GM12873 (cell line): ENCODE measurements around the gene ROBO2.

Source experiments
- TF ChIP-seq, protein P1 (sequence below): IDR thresholded peaks from 2 replicates; pipeline ENCODE4 v1.5.1; 2012; ENCODE audit warnings: low read depth, mild to moderate bottlenecking, moderate library complexity, low read length, control low read depth; ENCODE audit not compliant: insufficient read depth; ENCODE audit errors: missing control alignments

ROBO2 gene

DNA sequence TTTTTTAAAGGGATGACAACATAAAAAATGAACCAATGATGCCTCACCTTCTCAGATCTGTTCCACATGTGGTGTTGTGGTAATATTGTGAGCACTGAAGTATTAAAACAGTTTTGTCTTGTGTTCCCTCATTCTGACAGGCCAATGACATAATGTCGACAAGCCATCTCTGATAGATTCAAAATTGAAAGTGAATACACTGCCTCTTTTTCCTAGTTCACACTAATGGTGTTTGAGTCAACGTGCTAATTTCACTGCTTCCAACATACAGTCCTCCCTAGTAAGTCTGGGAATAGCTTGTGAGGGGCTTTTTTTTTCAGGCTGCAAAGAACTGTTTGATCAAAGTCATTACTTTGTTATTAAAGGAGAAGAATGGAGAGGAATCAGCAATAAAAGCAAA is 82.8 kb downstream of the ROBO2 start:
- TF ChIP-seq, protein P1, sequence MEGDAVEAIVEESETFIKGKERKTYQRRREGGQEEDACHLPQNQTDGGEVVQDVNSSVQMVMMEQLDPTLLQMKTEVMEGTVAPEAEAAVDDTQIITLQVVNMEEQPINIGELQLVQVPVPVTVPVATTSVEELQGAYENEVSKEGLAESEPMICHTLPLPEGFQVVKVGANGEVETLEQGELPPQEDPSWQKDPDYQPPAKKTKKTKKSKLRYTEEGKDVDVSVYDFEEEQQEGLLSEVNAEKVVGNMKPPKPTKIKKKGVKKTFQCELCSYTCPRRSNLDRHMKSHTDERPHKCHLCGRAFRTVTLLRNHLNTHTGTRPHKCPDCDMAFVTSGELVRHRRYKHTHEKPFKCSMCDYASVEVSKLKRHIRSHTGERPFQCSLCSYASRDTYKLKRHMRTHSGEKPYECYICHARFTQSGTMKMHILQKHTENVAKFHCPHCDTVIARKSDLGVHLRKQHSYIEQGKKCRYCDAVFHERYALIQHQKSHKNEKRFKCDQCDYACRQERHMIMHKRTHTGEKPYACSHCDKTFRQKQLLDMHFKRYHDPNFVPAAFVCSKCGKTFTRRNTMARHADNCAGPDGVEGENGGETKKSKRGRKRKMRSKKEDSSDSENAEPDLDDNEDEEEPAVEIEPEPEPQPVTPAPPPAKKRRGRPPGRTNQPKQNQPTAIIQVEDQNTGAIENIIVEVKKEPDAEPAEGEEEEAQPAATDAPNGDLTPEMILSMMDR: no peak

DNA sequence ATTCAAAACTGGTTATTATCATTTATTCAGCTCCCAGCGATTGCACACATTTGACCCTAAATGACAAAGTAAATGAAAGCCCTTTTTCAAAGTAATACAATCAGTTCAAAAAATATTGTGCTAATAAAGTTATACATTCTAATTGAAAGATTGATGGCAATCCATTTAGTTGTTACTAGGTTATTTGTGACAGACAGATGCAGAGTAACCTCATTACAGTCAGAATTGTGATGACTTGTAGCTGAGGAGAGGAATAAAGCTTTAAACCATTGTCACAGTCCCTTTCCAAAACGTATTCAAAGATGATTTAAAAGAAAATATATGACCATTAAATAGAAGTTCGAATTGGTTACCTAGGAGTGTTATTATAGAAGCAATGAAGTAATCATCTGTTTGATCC is 86.1 kb downstream of the ROBO2 start:
- TF ChIP-seq, protein P1: no peak

DNA sequence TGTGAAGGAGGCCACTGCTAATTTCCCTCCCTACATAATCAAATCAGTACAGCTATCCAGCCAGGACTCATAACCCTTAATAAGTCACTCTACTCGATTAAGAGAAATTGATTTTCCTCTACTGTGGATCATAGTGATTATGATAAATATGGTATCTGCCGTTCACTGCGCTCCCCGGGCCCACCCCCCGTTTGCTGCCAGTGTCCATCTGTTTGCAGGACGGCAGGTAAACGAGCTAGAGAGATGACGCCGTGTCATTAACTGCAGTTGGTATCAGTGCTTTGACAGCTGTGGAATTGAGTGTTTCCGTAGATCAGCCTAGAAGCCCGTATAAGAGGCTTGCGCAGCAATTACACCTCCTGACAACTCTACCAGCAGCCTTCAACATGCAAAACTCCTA is 94.9 kb downstream of the ROBO2 start:
- TF ChIP-seq, protein P1: no peak

DNA sequence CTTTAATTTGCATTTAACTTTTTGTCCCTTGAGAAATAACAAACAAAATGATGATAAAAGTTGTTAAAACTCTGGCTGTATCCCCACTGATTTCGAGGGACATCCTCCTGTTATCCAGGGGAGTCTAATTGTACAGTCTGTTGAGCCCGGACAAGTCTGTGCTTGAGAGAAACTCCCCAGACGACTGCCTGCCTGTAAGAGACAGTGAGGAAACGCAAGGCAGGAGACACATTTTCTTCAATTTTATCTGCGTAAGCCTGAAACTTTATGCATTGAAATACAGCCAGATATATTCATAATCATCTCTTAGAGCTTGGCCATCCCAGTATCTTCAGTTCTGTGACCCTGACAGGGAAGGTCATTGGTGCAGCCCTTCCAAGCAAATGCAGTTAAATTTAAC is 97.7 kb downstream of the ROBO2 start:
- TF ChIP-seq, protein P1: no peak

DNA sequence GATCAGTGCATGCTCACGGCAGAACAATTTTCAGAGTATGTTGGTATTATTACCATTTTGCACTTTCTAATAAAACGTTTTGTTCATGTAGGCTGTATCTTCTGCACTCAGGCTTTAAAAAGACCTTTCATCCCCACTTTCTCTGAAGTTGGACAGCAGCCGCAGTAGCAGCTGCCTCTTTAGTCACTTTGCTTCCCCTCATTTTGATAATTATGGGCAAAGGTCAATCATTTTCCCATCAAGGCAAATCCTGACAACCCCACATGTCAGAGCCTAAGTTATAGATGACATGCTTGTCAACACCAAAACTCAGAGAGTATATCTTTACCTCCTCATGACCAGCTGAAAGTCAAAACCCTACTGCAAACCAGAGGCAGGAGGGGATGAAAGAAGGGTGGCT is 99.7 kb downstream of the ROBO2 start:
- TF ChIP-seq, protein P1: no peak

DNA sequence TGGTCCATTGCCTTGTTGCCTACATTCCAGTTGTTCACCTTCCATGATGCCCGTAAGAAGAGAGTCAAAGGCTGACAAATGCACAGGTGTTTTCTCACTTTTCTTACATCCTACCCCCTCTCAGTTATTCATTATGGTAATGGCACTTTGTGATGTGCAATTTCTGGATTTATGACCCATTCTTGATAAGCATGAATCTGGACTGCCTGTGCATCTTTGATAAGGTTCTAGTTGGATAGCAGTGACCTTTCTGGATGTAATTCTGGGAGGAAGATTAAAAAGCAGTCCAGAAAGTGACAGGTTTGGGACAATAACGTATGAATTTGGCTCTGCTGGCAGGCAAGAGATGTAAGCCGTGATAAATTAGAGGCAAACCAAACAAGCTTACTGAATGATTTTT is 101.5 kb downstream of the ROBO2 start:
- TF ChIP-seq, protein P1: no peak

- TF ChIP-seq, protein P1: no peak
Observed at GRCh38 chr3:77142578-77142977, 102.7 kb downstream of the ROBO2 start.
